IgD-negative memory B cell (primary cell): Measurements from ENCODE around the gene RING1. TPM values are rescaled to one million over a fixed set of nuclear protein-coding genes. Genes with fewer than 3 reads are reported as not detected.

Source experiments
- H3K27ac Mint-ChIP-seq, 3 donors: one replicate each; pipeline ENCODE4 v1.8.0; 2020 to 2022; ENCODE audit warnings: mild to moderate bottlenecking in 3 of 3, mixed read lengths in 3 of 3, moderate library complexity in 1 of 3
- H3K27me3 Mint-ChIP-seq: one replicate; pipeline ENCODE4 v1.8.0; 2021; ENCODE audit warnings: mixed read lengths
- H3K36me3 Mint-ChIP-seq: one replicate; pipeline ENCODE4 v1.8.0; 2020; ENCODE audit warnings: mild to moderate bottlenecking, mixed read lengths
- H3K4me1 Mint-ChIP-seq, 3 donors: one replicate each; pipeline ENCODE4 v1.8.0; 2020 to 2022; ENCODE audit warnings: mixed read lengths in 3 of 3, mild to moderate bottlenecking in 1 of 3
- H3K4me3 Mint-ChIP-seq, 4 donors: one replicate each; pipeline ENCODE4 v1.8.0; 2020 to 2022; ENCODE audit warnings: mild to moderate bottlenecking in 4 of 4, mixed read lengths in 4 of 4, moderate library complexity in 3 of 4
- H3K9me3 Mint-ChIP-seq, 3 donors: one replicate each; pipeline ENCODE4 v1.8.0; 2020 to 2021; ENCODE audit warnings: mixed read lengths in 3 of 3, mild to moderate bottlenecking in 1 of 3
- polyA plus RNA-seq: library from polyadenylated mRNA; unstranded; fragments of 300-500 nt; fragmentation: Illumina TruSeq; gene quantifications from one replicate; pipeline ENCODE4 v1.2.3, GENCODE V29; 2021

The RING1 gene
- polyA plus RNA-seq, 1 donor from 2014 or later = 9.9 TPM

GRCh38 chr6:33195304-33196165 is 12.8 kb upstream of the RING1 start:
- peak overlapping the region in 2 of 4 donors; percentile 43 to 73 for H3K4me3 Mint-ChIP-seq
- peaks cover 8% of the 10 kb centered on the region for H3K36me3 Mint-ChIP-seq
- H3K27ac Mint-ChIP-seq = peak overlapping the region in 1 of 3 donors; percentile 14
- peaks cover 14% of the 10 kb centered on the region for H3K27me3 Mint-ChIP-seq
- peaks cover 14 to 27% (median 19%) of the 10 kb centered on the region in 3 donors for H3K4me1 Mint-ChIP-seq
- no peaks in the 10 kb centered on the region for H3K9me3 Mint-ChIP-seq

GRCh38 chr6:33197431-33198048 is 10.8 kb upstream of the RING1 start:
- H3K4me1 Mint-ChIP-seq = peaks cover 19 to 36% (median 32%) of the 10 kb centered on the region in 3 donors
- peaks cover 13% of the 10 kb centered on the region for H3K36me3 Mint-ChIP-seq
- no peaks in the 10 kb centered on the region for H3K27me3 Mint-ChIP-seq
- H3K4me3 Mint-ChIP-seq = peak overlapping the region; percentile 57 to 99 (median 86)
- H3K9me3 Mint-ChIP-seq = no peaks in the 10 kb centered on the region
- H3K27ac Mint-ChIP-seq = peak overlapping the region in 1 of 3 donors; percentile 85

- H3K4me3 Mint-ChIP-seq = peak overlapping the region; percentile 75 to 99 (median 86)
- peaks cover 24 to 38% (median 31%) of the 10 kb centered on the region in 3 donors for H3K4me1 Mint-ChIP-seq
- peaks cover 18% of the 10 kb centered on the region for H3K36me3 Mint-ChIP-seq
- H3K27me3 Mint-ChIP-seq = no peaks in the 10 kb centered on the region
- H3K27ac Mint-ChIP-seq = peak overlapping the region in 2 of 3 donors; percentile 85 to 95
- no peaks in the 10 kb centered on the region for H3K9me3 Mint-ChIP-seq
Observed at GRCh38 chr6:33198159-33198852, 10.0 kb upstream of the RING1 start.

GRCh38 chr6:33198853-33199436 is 9.4 kb upstream of the RING1 start:
- H3K4me1 Mint-ChIP-seq = peaks cover 24 to 41% (median 34%) of the 10 kb centered on the region in 3 donors
- H3K4me3 Mint-ChIP-seq = peak overlapping the region; percentile 90 to 99 (median 92)
- peaks cover 18% of the 10 kb centered on the region for H3K36me3 Mint-ChIP-seq
- no peaks in the 10 kb centered on the region for H3K9me3 Mint-ChIP-seq
- H3K27me3 Mint-ChIP-seq = no peaks in the 10 kb centered on the region
- peak overlapping the region; percentile 85 to 95 (median 94) for H3K27ac Mint-ChIP-seq

GRCh38 chr6:33199687-33200218 is 8.5 kb upstream of the RING1 start:
- Mint-ChIP-seq H3K9me3 (no peaks in the 10 kb centered on the region), H3K4me3 (peak overlapping the region; percentile 90 to 99 (median 92)), H3K36me3 (peaks cover 17% of the 10 kb centered on the region), H3K27ac (peak overlapping the region; percentile 94 to 99 (median 97)), H3K4me1 (peaks cover 30 to 45% (median 37%) of the 10 kb centered on the region in 3 donors), H3K27me3 (no peaks in the 10 kb centered on the region)

- peak within 1 kb of the TSS; percentile 97 to 99 (median 98) for H3K27ac Mint-ChIP-seq
- peaks cover 36 to 51% (median 42%) of the 10 kb centered on the region in 3 donors for H3K4me1 Mint-ChIP-seq
- peak within 1 kb of the TSS; percentile 93 to 99 (median 99) for H3K4me3 Mint-ChIP-seq
- H3K9me3 Mint-ChIP-seq = no peaks in the 10 kb centered on the region
- peaks cover 14% of the 10 kb centered on the region for H3K36me3 Mint-ChIP-seq
- no peaks in the 10 kb centered on the region for H3K27me3 Mint-ChIP-seq
Observed at GRCh38 chr6:33200219-33201146, 7.8 kb upstream of the RING1 start, which contains the start of the genes RXRB and SLC39A7. TSS of gene RXRB (minus strand) at chr6:33200665. CDS start at chr6:33200476, 189 bp downstream. TSS of gene SLC39A7 (plus strand) at chr6:33200867. CDS start at chr6:33201246, 379 bp downstream.

- no peaks in the 10 kb centered on the region for H3K9me3 Mint-ChIP-seq
- H3K27ac Mint-ChIP-seq = peak overlapping the region; percentile 97 to 99 (median 98)
- peaks cover 39 to 54% (median 44%) of the 10 kb centered on the region in 3 donors for H3K4me1 Mint-ChIP-seq
- peak overlapping the region; percentile 93 to 99 (median 99) for H3K4me3 Mint-ChIP-seq
- H3K27me3 Mint-ChIP-seq = no peaks in the 10 kb centered on the region
- H3K36me3 Mint-ChIP-seq = peaks cover 14% of the 10 kb centered on the region
Observed at GRCh38 chr6:33201147-33201545, 7.2 kb upstream of the RING1 start.

- Mint-ChIP-seq H3K27ac (peak overlapping the region in 1 of 3 donors; percentile 94), H3K4me1 (peaks cover 42 to 55% (median 47%) of the 10 kb centered on the region in 3 donors)
Observed at GRCh38 chr6:33201935-33202334, 6.4 kb upstream of the RING1 start.

GRCh38 chr6:33202799-33203198 is 5.5 kb upstream of the RING1 start:
- no peaks in the 10 kb centered on the region for H3K27me3 Mint-ChIP-seq
- peaks cover 11% of the 10 kb centered on the region for H3K36me3 Mint-ChIP-seq
- peak overlapping the region in 2 of 3 donors; percentile 10 to 94 for H3K27ac Mint-ChIP-seq
- no peaks in the 10 kb centered on the region for H3K9me3 Mint-ChIP-seq
- H3K4me3 Mint-ChIP-seq = peak overlapping the region; percentile 65 to 99 (median 82)
- H3K4me1 Mint-ChIP-seq = peaks cover 37 to 48% (median 42%) of the 10 kb centered on the region in 3 donors

More at GRCh38 chr6:33201935-33202334, 6.4 kb upstream of the RING1 start:
- H3K4me3 Mint-ChIP-seq = peak overlapping the region; percentile 9 to 99 (median 96)
- no peaks in the 10 kb centered on the region for H3K9me3 Mint-ChIP-seq
- peaks cover 14% of the 10 kb centered on the region for H3K36me3 Mint-ChIP-seq
- no peaks in the 10 kb centered on the region for H3K27me3 Mint-ChIP-seq

GRCh38 chr6:33203443-33204164 is 4.7 kb upstream of the RING1 start:
- Mint-ChIP-seq H3K27me3 (no peaks in the 10 kb centered on the region), H3K27ac (peak overlapping the region in 1 of 3 donors; percentile 94), H3K4me3 (peak overlapping the region; percentile 89 to 99 (median 96)), H3K4me1 (peaks cover 35 to 42% (median 41%) of the 10 kb centered on the region in 3 donors), H3K9me3 (no peaks in the 10 kb centered on the region), H3K36me3 (peaks cover 11% of the 10 kb centered on the region)

GRCh38 chr6:33204165-33204414 is 4.2 kb upstream of the RING1 start:
- peak overlapping the region; percentile 89 to 99 (median 96) for H3K4me3 Mint-ChIP-seq
- H3K9me3 Mint-ChIP-seq = no peaks in the 10 kb centered on the region
- peaks cover 10% of the 10 kb centered on the region for H3K36me3 Mint-ChIP-seq
- H3K4me1 Mint-ChIP-seq = peaks cover 36 to 43% (median 39%) of the 10 kb centered on the region in 3 donors
- peak overlapping the region in 2 of 3 donors; percentile 59 to 94 for H3K27ac Mint-ChIP-seq
- no peaks in the 10 kb centered on the region for H3K27me3 Mint-ChIP-seq

- Mint-ChIP-seq H3K9me3 (no peaks in the 10 kb centered on the region), H3K4me3 (peak within 1 kb of the TSS; percentile 89 to 99 (median 96)), H3K36me3 (peaks cover 10% of the 10 kb centered on the region), H3K27ac (peak within 1 kb of the TSS; percentile 58 to 94 (median 89)), H3K27me3 (no peaks in the 10 kb centered on the region), H3K4me1 (peaks cover 36 to 42% (median 39%) of the 10 kb centered on the region in 3 donors)
Observed at GRCh38 chr6:33204415-33205190, 3.7 kb upstream of the RING1 start, which contains the start of gene HSD17B8. TSS of gene HSD17B8 (plus strand) at chr6:33204655. CDS start at chr6:33204669, 14 bp downstream.
